Ishikawa (cell line): ENCODE measurements around the gene NHS.

ENCODE experiments used
- EGR1 ChIP-seq: IDR thresholded peaks from 2 replicates; pipeline ENCODE4 v1.6.1; 2012
- NFIC ChIP-seq: IDR thresholded peaks from 2 replicates; pipeline ENCODE4 v1.6.1; 2012
- RAD21 ChIP-seq: IDR thresholded peaks from 2 replicates; pipeline ENCODE4 v1.6.1; 2012; ENCODE audit warnings: low read depth
- TAF1 ChIP-seq: IDR thresholded peaks from 2 replicates; pipeline ENCODE4 v1.6.1; 2012; ENCODE audit warnings: low read depth, mild to moderate bottlenecking
- ZBTB7A ChIP-seq: IDR thresholded peaks from 2 replicates; pipeline ENCODE4 v1.6.1; 2012; ENCODE audit warnings: low read depth
- TF ChIP-seq, protein P1 (sequence below): IDR thresholded peaks from 2 replicates; pipeline ENCODE4 v1.6.1; 2012
- TF ChIP-seq, protein P2 (sequence below): IDR thresholded peaks from 2 replicates; pipeline ENCODE4 v1.6.1; 2012
- TF ChIP-seq, protein P3 (sequence below): IDR thresholded peaks from 2 replicates; pipeline ENCODE4 v1.6.1; 2012; ENCODE audit warnings: low read depth, mild to moderate bottlenecking

DNA sequence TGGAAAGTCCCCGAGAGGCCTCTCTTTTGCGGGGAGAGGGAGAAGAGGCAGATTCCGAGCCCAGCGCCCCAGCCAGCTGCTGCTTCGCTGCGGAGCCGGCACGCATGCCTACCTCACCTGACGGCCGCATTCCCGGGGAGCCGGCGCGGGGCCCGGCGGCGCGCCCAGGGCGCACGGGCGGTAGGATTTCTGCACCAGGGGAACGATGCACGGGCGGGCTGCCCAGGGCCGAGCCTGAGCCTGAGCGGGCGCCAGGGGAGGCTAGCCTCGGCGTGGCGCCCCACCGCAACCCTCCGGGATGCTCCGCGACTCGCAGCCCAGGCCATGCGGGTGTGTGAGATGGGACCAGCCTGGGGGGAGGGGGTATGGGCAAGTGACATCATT, 281.0 kb downstream of the NHS start:
- TF ChIP-seq, protein P1, sequence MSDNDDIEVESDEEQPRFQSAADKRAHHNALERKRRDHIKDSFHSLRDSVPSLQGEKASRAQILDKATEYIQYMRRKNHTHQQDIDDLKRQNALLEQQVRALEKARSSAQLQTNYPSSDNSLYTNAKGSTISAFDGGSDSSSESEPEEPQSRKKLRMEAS: no peak
- TF ChIP-seq NFIC (no peak), RAD21 (no peak), TAF1 (no peak), ZBTB7A (no peak), EGR1 (no peak)
- TF ChIP-seq, protein P2, sequence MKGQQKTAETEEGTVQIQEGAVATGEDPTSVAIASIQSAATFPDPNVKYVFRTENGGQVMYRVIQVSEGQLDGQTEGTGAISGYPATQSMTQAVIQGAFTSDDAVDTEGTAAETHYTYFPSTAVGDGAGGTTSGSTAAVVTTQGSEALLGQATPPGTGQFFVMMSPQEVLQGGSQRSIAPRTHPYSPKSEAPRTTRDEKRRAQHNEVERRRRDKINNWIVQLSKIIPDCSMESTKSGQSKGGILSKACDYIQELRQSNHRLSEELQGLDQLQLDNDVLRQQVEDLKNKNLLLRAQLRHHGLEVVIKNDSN: no peak
- TF ChIP-seq, protein P3, sequence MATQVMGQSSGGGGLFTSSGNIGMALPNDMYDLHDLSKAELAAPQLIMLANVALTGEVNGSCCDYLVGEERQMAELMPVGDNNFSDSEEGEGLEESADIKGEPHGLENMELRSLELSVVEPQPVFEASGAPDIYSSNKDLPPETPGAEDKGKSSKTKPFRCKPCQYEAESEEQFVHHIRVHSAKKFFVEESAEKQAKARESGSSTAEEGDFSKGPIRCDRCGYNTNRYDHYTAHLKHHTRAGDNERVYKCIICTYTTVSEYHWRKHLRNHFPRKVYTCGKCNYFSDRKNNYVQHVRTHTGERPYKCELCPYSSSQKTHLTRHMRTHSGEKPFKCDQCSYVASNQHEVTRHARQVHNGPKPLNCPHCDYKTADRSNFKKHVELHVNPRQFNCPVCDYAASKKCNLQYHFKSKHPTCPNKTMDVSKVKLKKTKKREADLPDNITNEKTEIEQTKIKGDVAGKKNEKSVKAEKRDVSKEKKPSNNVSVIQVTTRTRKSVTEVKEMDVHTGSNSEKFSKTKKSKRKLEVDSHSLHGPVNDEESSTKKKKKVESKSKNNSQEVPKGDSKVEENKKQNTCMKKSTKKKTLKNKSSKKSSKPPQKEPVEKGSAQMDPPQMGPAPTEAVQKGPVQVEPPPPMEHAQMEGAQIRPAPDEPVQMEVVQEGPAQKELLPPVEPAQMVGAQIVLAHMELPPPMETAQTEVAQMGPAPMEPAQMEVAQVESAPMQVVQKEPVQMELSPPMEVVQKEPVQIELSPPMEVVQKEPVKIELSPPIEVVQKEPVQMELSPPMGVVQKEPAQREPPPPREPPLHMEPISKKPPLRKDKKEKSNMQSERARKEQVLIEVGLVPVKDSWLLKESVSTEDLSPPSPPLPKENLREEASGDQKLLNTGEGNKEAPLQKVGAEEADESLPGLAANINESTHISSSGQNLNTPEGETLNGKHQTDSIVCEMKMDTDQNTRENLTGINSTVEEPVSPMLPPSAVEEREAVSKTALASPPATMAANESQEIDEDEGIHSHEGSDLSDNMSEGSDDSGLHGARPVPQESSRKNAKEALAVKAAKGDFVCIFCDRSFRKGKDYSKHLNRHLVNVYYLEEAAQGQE: no peak
